ENCODE measurements around the gene CFAP69. TPM values are rescaled to one million over a fixed set of nuclear protein-coding genes. Genes with fewer than 3 reads are reported as not detected.

Gene CFAP69
- total and polyA plus RNA-seq, 2 of the 8 experiments (the other 6 are each of a cell fraction or from before 2014, with no cell fraction given), result 1.00 to 3.8 TPM

DNA sequence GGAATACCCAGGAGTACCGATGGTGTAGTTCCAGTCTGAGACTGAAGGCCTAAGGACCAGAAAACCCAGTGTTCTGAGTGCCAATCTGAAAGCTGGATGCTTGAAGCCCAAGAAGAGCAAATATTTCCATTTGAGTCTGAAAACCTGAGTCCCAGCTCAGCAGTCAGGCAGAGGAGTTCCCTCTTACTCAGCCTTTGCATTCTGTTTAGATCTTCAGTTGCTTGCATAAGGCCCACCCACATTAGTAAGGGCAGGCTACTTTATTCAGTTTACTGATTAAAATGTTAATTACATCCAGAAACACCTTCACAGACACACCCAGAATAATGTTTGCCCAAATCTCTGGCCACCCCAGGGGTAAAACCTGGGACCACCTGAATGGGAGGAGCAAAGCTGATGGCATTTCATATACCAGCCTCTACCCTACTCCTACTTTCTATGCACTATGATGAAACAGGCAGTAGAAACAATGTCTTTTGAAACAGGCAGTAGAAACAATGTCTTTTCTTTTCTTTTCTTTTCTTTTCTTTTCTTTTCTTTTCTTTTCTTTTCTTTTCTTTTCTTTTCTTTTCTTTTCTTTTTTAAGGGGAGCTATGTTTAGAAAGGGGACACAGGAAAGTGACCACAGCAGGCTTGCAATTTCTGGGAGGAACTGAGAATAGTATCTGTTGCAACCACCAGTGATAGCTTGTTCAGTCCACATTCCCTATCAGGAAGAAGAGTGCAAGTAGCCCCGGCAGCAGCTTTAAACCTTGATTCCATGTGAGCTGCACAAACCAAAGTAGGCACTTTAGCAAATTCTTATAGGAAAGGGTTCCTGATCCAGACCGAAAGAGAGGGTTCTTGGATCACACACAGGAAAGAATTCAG, 45.5 kb downstream of the CFAP69 start:
- Histone ChIP-seq H3K79me1 (ENCODE audit: low read depth, low read length) (no peaks in the 10 kb centered on the region), H3K9me3 (ENCODE audit: insufficient read depth in 2 of 2, low read depth in 1 of 2, low read length in 1 of 2) (peaks cover 0 to 4% of the 10 kb centered on the region in 2 experiments), H2BK15ac (ENCODE audit: low read length) (no peak overlapping the region), H3K23ac (ENCODE audit: insufficient read length) (no peak overlapping the region), H3K9ac (replicated peaks in 1 of 4; ENCODE audit: extremely low read depth in 1 of 4, low read depth in 3 of 4, low read length in 3 of 4) (no peak overlapping the region), H2BK120ac (replicated peaks; ENCODE audit: low read depth, low read length) (no peak overlapping the region), H2BK20ac (ENCODE audit: low read length) (no peak overlapping the region), H3K4me2 (ENCODE audit: insufficient read depth in 1 of 2, low read depth in 2 of 2, low read length in 2 of 2) (no peak overlapping the region), H2BK12ac (ENCODE audit: low read depth, low read length) (no peak overlapping the region), H3K4me1 (replicated peaks in 1 of 4; ENCODE audit: control insufficient read depth in 3 of 4, insufficient read depth in 4 of 4, low read length in 3 of 4) (no peaks in the 10 kb centered on the region), H2AFZ (ENCODE audit: low read length) (no peak overlapping the region), H3K14ac (ENCODE audit: insufficient read length) (no peak overlapping the region), H3K27me3 (replicated peaks in 1 of 4; ENCODE audit: control insufficient read depth in 3 of 4, extremely low read depth in 1 of 4, insufficient read depth in 3 of 4, low read length in 3 of 4) (no peaks in the 10 kb centered on the region), H3K56ac (replicated peaks; ENCODE audit: insufficient read length, low read depth, low read length) (no peak overlapping the region), H3K4ac (replicated peaks; ENCODE audit: insufficient read length, low read depth, low read length) (no peak overlapping the region), H4K8ac (ENCODE audit: extremely low read depth, insufficient read depth, low read length) (no peak overlapping the region), H4K91ac (replicated peaks; ENCODE audit: insufficient read length, low read length) (no peak overlapping the region), H3K23me2 (ENCODE audit: low read depth, low read length) (no peaks in the 10 kb centered on the region), H2BK5ac (ENCODE audit: low read depth, low read length) (no peak overlapping the region), H3K4me3 (ENCODE audit: extremely low read depth in 1 of 4, insufficient read depth in 2 of 4, low read depth in 3 of 4, low read length in 4 of 4) (no peak overlapping the region), H3K18ac (ENCODE audit: extremely low read depth, low read length) (no peak overlapping the region), H3K79me2 (ENCODE audit: control insufficient read depth in 1 of 2, insufficient read depth in 2 of 2, low read length in 2 of 2) (no peaks in the 10 kb centered on the region), H4K20me1 (replicated peaks in 1 of 2; ENCODE audit: control insufficient read depth in 1 of 2, insufficient read depth in 2 of 2, low read length in 2 of 2) (no peaks in the 10 kb centered on the region), H4K5ac (ENCODE audit: insufficient read length, low read depth, low read length) (no peak overlapping the region), H2AK5ac (ENCODE audit: low read depth, low read length) (no peak overlapping the region), H3K36me3 (ENCODE audit: control insufficient read depth in 2 of 4, insufficient read depth in 4 of 4, low read length in 3 of 4) (peaks cover 0 to 9% (median 4%) of the 10 kb centered on the region in 4 experiments; a peak in 3 of 8 replicates), H3K27ac (ENCODE audit: low read depth, low read length) (no peak overlapping the region)
- DNase-seq (ENCODE audit: low read depth in 1 of 2, low spot score in 2 of 2) (no peak), FAIRE-seq (no peak)
- POLR2A ChIA-PET (ENCODE audit: partially characterized antibody), result no interaction called here
- CTCF ChIA-PET (ENCODE audit: partially characterized antibody), result interaction anchor here (0.7 to 1.2 kb wide), 4 partner anchors 13 to 136 kb away, joined by 3 to 4 read pairs (median 4); no protein-coding TSS in a partner anchor
- 87% methylated on average over 3 of the region's 3 CpGs; no CpG with 5 or more reads in 1 of the 2 experiments for WGBS, 2 experiments (ENCODE audit: extremely low coverage in 1 of 2, insufficient coverage in 1 of 2, insufficient read length in 1 of 2, insufficient replicate concordance in 2 of 2, low coverage in 1 of 2, low lambda C conversion rate in 2 of 2, missing lambda C conversion rate in 1 of 2)
- TF ChIP-seq KDM4A (IDR thresholded peaks at IDR 0.05; ENCODE audit: low read depth, low read length, severe bottlenecking), result no peak
